Measurements from ENCODE around the gene NTF4. TPM values are rescaled to one million over a fixed set of nuclear protein-coding genes. Genes with fewer than 3 reads are reported as not detected.
"Not testable (repeated sequence)": the region's sequence is repeated elsewhere in the genome, so short reads cannot be mapped to it uniquely, and the experiment has no call there.

NTF4 gene
- total and polyA plus RNA-seq, 2 of the 4 experiments (the other 2 are of a cell fraction): 0.09 to 0.18 TPM

DNA sequence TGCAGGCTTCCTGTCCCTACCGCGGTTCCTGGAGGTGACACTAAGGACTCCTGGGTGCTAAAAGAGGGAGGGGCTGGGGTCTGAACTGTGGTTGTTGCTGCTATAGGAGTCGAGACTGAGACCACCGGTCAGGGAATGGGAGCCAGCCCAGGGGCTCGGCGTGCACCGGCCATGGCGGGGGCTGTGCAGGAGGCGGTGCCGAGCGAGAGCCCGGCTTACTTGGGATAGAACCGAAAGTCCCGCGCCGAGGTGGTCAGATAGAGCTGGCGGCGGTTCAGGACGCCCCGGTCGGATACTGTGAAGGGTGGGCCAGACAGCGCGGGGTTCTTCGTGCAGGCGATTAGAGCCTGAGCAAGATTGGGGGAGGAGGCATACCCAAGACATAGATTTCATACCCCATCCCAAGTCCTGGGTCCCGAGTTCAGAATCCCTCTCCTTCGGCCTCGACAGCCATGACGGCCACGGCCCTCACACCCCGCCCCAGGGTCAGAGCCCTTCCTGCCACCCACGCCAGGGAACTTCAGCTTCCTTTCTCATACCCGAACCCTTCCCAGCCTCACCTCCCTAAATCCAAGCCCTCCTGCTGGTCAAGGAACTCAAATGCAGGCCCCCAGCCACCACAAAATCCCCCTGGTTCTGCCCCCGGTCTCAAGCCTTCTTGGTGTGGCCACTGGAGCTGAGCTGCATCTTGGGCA, 7.6 kb downstream of the NTF4 start:
- H3K4me1 ChIP-seq (ENCODE audit: control insufficient read depth, insufficient read depth, low read length); H3K27me3 ChIP-seq (ENCODE audit: control insufficient read depth, insufficient read depth, low read length); H3K9me3 ChIP-seq (ENCODE audit: control insufficient read depth, insufficient read depth, low read length); H3K79me1 ChIP-seq (ENCODE audit: low read depth in 1 of 2, low read length in 2 of 2); H3K9me1 ChIP-seq (ENCODE audit: insufficient read depth, low read length); dilution Hi-C loops (cut with HindIII; ENCODE audit: low sequenced_read_pairs, unreplicated experiment); H4K20me1 ChIP-seq (ENCODE audit: insufficient read depth, low read length); H3K56ac ChIP-seq (ENCODE audit: extremely low read depth, insufficient read depth, low read length); H3K18ac ChIP-seq (ENCODE audit: low read depth, low read length); H3K27ac ChIP-seq (ENCODE audit: insufficient read depth, low read length); H3K9ac ChIP-seq (ENCODE audit: low read depth, low read length); H2BK20ac ChIP-seq (ENCODE audit: low read depth, low read length); ATAC-seq (ENCODE audit: low read depth); H2BK5ac ChIP-seq (ENCODE audit: low read depth, low read length, poor library complexity, severe bottlenecking); H2BK15ac ChIP-seq (ENCODE audit: low read depth, low read length); in situ Hi-C loops (cut with MboI; ENCODE audit: low sequenced_read_pairs); POLR2A ChIA-PET (ENCODE audit: unreplicated experiment); DNase-seq; H3K36me3 ChIP-seq (ENCODE audit: control insufficient read depth, insufficient read depth, low read length); BruUV-seq (replicated peaks): not testable (repeated sequence)
- Histone ChIP-seq H2AK9ac (replicated peaks; ENCODE audit: low read depth, low read length, poor library complexity) (peak overlapping the region; percentile 60), H3K23ac (ENCODE audit: low read depth, low read length) (peak overlapping the region; percentile 89), H2AFZ (replicated peaks; ENCODE audit: low read length, poor library complexity) (peak overlapping the region; percentile 95), H3K4ac (ENCODE audit: low read depth, low read length) (peak overlapping the region; percentile 16; the same call in 1 of the 2 replicates), H4K5ac (ENCODE audit: low read depth, low read length) (peak overlapping the region; percentile 17; the same call in 1 of the 2 replicates), H3K4me2 (ENCODE audit: low read depth, low read length) (peak overlapping the region; percentile 84), H4K91ac (ENCODE audit: insufficient read depth, low read depth, low read length) (peak overlapping the region; percentile 62; the same call in 1 of the 2 replicates), H4K8ac (ENCODE audit: low read depth in 2 of 2, low read length in 2 of 2) (peak overlapping the region in 1 of 2 experiments; percentile 60; a peak in 2 of 4 replicates), H3K4me3 (ENCODE audit: insufficient read depth, low read depth, low read length) (peak overlapping the region; percentile 61), H2BK120ac (ENCODE audit: low read depth, low read length) (0 out of 2 replicates have a peak overlapping the region, but pooled peaks have one; percentile 34), H2AK5ac (ENCODE audit: low read depth, low read length) (peak overlapping the region; percentile 39), H3K14ac (replicated peaks; ENCODE audit: low read depth, low read length) (peak overlapping the region; percentile 68)
- intact Hi-C loops (cut with micrococcal nuclease): loop anchor here (5.0 kb wide), 1 partner anchor 65 kb away; the partner anchor contains the start of genes GYS1 and RUVBL2
- 16% methylated on average over 6 of the region's 34 CpGs; no CpG with 5 or more reads in 1 of the 2 experiments for WGBS, 2 experiments (ENCODE audit: extremely low coverage in 2 of 2, insufficient read length in 1 of 2)
- CTCF ChIA-PET: interaction anchor here (0.6 to 0.8 kb wide), 3 partner anchors 18 to 64 kb away, joined by 3 read pairs; partner anchors contain the start of genes GYS1 and RUVBL2
